DOHH2 (cell line): ENCODE results near the gene PRH2.

Source experiments
- H3F3A ChIP-seq: fragments of 200-600 bp; sonication (generic), shearing (Covaris generic); 2 replicates; pipeline ENCODE4 v1.6.0; 2016; ENCODE audit warnings: antibody characterized with exemption, mild to moderate bottlenecking; ENCODE audit not compliant: control insufficient read depth, insufficient read depth
- H3K27ac ChIP-seq: fragments of 200-600 bp; sonication (generic); 2 replicates; pipeline ENCODE4 v1.5.1; 2014; ENCODE audit warnings: low read depth, mild to moderate bottlenecking, low read length, moderate library complexity
- H3K27me3 ChIP-seq: fragments of 200-600 bp; sonication (generic); 2 replicates; pipeline ENCODE4 v1.6.1; 2014; ENCODE audit warnings: mild to moderate bottlenecking, low read length, mixed read lengths; ENCODE audit not compliant: control insufficient read depth
- H3K36me3 ChIP-seq: fragments of 200-600 bp; sonication (generic); 2 replicates; pipeline ENCODE4 v1.6.1; 2014; ENCODE audit warnings: mild to moderate bottlenecking, low read length, moderate library complexity, mixed read lengths; ENCODE audit not compliant: control insufficient read depth
- H3K4me1 ChIP-seq: fragments of 200-600 bp; sonication (generic); 2 replicates; pipeline ENCODE4 v1.6.1; 2014; ENCODE audit warnings: mild to moderate bottlenecking, low read length, mixed read lengths; ENCODE audit not compliant: control insufficient read depth
- H3K4me2 ChIP-seq: fragments of 200-600 bp; sonication (generic); 2 replicates; pipeline ENCODE4 v1.6.0; 2014; ENCODE audit warnings: mild to moderate bottlenecking, low read length, moderate library complexity
- H3K4me3 ChIP-seq: fragments of 200-600 bp; sonication (generic); 2 replicates; pipeline ENCODE4 v1.5.1; 2014; ENCODE audit warnings: mild to moderate bottlenecking, low read length, mixed read lengths
- H3K79me2 ChIP-seq: fragments of 200-600 bp; sonication (generic); 2 replicates; pipeline ENCODE4 v1.6.1; 2014; ENCODE audit warnings: mild to moderate bottlenecking, low read length, mixed read lengths; ENCODE audit not compliant: control insufficient read depth
- H3K9me2 ChIP-seq: fragments of 200-600 bp; sonication (generic); replicated peaks from 2 replicates; pipeline ENCODE4 v1.6.1; 2014; ENCODE audit warnings: mild to moderate bottlenecking, low read length, mixed read lengths; ENCODE audit not compliant: control insufficient read depth
- H3K9me3 ChIP-seq: fragments of 200-600 bp; sonication (generic); 2 replicates; pipeline ENCODE4 v1.6.1; 2014; ENCODE audit warnings: antibody characterized with exemption, low read length, mixed read lengths; ENCODE audit not compliant: control insufficient read depth, insufficient read depth
- H4K20me1 ChIP-seq: fragments of 200-600 bp; sonication (generic); 2 replicates; pipeline ENCODE4 v1.6.0; 2014; ENCODE audit warnings: low read depth, mild to moderate bottlenecking, antibody characterized with exemption, low read length, moderate library complexity; ENCODE audit not compliant: control insufficient read depth, insufficient read depth
- CTCF ChIP-seq: fragments of 200-600 bp; sonication (generic); IDR thresholded peaks from one replicate; pipeline ENCODE4 v1.5.1; 2014; ENCODE audit warnings: antibody characterized with exemption, mild to moderate bottlenecking, low read depth, low read length; ENCODE audit not compliant: poor library complexity, severe bottlenecking
- EZH2phosphoT487 ChIP-seq: fragments of 200-600 bp; sonication (generic); IDR thresholded peaks from 2 replicates; pipeline ENCODE4 v1.6.1; 2017; ENCODE audit warnings: borderline replicate concordance, mild to moderate bottlenecking, antibody characterized with exemption, low read length, moderate library complexity, mixed read lengths

The PRH2 gene

GRCh38 chr12:10965476-10965875, 36.4 kb downstream of the PRH2 start:
- H4K20me1 ChIP-seq, result no peaks in the 10 kb centered on the region
- no peaks in the 10 kb centered on the region for H3K4me1 ChIP-seq
- H3K9me2 ChIP-seq, result no peaks in the 10 kb centered on the region
- no peak overlapping the region for H3K4me2 ChIP-seq
- H3K27ac ChIP-seq, result no peak overlapping the region
- no peak overlapping the region for H3K4me3 ChIP-seq
- no peaks in the 10 kb centered on the region for H3K9me3 ChIP-seq
- H3K36me3 ChIP-seq, result no peaks in the 10 kb centered on the region
- no peaks in the 10 kb centered on the region for H3K79me2 ChIP-seq
- H3K27me3 ChIP-seq, result no peaks in the 10 kb centered on the region
- H3F3A ChIP-seq, result no peaks in the 10 kb centered on the region
- no peak for TF ChIP-seq EZH2phosphoT487
- no peak for TF ChIP-seq CTCF

- Histone ChIP-seq H4K20me1 (no peaks in the 10 kb centered on the region), H3F3A (no peaks in the 10 kb centered on the region), H3K9me3 (no peaks in the 10 kb centered on the region), H3K4me2 (no peak overlapping the region), H3K4me3 (no peak overlapping the region), H3K27me3 (no peaks in the 10 kb centered on the region), H3K27ac (no peak overlapping the region), H3K79me2 (no peaks in the 10 kb centered on the region), H3K9me2 (no peaks in the 10 kb centered on the region), H3K36me3 (no peaks in the 10 kb centered on the region), H3K4me1 (no peaks in the 10 kb centered on the region)
- no peak for TF ChIP-seq EZH2phosphoT487
- TF ChIP-seq CTCF, result no peak
Observed at GRCh38 chr12:10966314-10966713, 37.3 kb downstream of the PRH2 start.

GRCh38 chr12:10967409-10967808, 38.4 kb downstream of the PRH2 start:
- TF ChIP-seq CTCF (no peak), EZH2phosphoT487 (no peak)
- Histone ChIP-seq H3K4me3 (no peak overlapping the region), H3K36me3 (no peaks in the 10 kb centered on the region), H3K27me3 (no peaks in the 10 kb centered on the region), H3K4me2 (no peak overlapping the region), H3K27ac (no peak overlapping the region), H3K79me2 (no peaks in the 10 kb centered on the region), H4K20me1 (no peaks in the 10 kb centered on the region), H3K9me2 (no peaks in the 10 kb centered on the region), H3K9me3 (no peaks in the 10 kb centered on the region), H3F3A (no peaks in the 10 kb centered on the region), H3K4me1 (no peaks in the 10 kb centered on the region)
